ENCODE measurements around the gene SLC3A2.
"Not testable (repeated sequence)": the region's sequence is repeated elsewhere in the genome, so short reads cannot be mapped to it uniquely, and the experiment has no call there.

The SLC3A2 gene

DNA sequence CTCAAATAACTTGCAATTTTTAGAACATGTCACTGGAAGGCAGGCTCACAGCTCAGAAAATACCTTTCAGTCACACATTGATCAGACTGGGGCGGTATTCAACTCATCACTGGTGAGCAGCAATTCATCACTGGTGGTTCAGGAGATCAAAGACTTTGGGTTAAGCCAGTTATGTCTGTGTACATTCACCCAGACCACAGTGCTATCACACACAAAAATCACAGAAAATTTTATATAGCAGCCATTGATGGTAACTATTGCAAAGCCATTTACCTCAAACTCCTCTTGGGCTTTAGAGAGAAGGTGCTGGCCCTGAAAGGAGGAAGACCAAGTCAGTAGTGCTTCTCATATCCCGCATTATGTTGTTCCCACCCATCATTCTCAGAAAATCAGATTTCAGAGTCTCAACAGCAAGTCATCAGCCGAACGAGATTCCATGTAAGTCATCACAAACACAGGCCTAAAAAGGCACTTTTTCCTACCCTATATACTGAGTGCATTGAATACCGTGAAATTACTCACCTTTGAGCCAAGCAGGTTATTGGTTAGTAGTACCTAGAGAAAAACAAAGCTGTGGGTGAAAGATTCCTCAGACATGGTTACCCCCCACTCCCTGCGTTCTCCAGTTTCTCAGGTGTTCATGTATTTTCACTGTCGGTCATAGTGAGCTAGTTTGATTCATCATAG lies 27.3 kb upstream of the SLC3A2 start:
- no peak for DNase-seq

DNA sequence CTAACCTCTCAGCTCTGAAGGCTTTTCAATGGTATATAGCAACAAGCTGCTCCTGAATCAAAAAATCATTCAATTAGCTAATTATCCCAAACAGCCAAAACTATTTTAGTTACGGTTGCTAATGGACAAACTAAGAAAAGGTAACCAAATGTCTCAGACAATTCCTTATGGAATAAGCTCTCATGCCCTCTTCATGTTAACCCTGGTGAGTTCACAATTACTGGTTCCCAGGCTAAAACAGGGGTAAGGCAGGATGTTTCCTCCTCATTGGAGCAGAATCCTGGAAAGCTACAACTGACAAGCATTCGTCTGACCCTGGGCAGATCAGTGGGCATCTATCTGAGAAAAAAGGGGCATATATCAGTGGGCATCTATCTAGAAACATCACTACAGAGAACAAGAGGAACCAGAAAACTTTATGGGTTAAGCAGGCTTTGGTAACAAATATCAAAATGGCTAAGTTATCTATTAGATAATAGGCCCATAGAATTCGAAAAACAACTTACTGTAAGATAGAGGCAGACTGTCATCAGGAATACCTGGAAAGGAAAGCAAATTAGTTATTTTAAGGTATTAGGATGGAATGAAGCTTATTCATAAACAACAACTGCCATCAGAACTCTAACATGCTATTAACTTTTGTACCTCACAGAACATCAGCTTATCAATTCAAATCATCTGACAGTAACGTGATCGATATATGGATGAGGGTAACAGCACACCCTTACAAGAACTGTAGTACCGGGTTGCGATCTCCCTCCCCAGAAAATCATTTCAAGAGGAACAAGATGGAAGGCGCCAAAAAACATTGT lies 26.5 kb upstream of the SLC3A2 start:
- DNase-seq: no peak

DNA sequence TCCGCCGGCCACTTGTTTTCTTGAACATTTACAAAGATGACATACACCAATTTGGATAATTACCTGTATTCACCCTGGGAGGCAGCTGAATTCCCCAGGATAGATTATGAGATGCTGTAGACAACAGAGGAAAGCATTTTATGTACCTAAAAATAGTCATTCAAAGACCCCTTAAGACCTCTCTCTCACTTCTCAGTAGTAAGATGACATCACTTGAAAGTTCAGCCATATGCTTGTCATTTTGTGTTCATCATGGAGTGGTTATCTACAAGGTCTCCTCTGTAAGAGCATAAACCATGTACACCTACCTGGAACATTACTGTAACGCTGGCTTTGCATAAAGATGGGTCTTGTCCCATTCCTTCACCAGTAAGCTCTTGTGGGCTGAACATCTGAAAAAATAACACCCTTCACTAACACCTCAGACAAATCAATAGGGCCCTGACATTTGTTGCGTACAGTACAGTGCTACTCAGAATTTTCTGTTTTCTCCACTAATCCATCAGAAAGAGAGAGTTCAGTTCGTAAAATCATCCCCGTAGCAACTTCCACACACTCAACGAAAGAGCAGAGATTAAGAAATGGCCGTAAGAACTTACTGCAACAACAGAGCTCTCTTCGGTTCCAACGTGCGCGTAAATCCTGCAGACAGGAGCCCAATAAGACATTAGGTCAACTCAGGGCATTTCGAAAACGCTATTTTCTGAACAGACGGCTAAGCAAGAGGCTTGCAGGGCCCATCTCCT lies 25.7 kb upstream of the SLC3A2 start:
- DNase-seq: no peak

DNA sequence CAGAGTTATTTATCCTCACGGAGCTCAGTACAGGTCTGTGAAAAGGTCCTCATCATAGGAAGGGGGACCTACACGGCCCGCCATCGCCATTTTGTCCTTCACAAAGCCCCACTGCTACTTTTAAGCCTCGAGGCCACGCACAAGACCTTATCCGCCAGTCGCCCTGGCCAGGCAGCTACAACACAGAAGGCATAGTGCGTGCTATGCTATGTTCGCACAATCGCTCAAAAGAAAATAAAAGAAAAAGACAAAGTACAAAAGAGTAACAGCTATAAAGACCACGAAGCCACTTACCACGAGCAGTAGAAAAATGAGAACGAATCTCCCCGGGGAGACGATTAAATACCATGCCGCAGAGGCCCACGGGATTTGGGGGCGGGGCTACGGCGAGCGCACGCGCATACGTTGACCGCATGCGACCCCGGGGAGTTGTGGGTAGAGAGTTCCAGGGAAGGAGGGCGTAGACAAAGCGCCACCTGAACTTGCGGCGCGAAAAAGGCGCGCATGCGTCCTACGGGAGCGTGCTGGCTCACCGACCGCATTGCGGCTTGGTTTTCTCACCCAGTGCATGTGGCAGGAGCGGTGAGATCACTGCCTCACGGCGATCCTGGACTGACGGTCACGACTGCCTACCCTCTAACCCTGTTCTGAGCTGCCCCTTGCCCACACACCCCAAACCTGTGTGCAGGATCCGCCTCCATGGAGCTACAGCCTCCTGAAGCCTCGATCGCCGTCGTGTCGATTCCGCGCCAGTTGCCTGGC lies 24.9 kb upstream of the SLC3A2 start:
- DNase-seq: peak; percentile 73

DNA sequence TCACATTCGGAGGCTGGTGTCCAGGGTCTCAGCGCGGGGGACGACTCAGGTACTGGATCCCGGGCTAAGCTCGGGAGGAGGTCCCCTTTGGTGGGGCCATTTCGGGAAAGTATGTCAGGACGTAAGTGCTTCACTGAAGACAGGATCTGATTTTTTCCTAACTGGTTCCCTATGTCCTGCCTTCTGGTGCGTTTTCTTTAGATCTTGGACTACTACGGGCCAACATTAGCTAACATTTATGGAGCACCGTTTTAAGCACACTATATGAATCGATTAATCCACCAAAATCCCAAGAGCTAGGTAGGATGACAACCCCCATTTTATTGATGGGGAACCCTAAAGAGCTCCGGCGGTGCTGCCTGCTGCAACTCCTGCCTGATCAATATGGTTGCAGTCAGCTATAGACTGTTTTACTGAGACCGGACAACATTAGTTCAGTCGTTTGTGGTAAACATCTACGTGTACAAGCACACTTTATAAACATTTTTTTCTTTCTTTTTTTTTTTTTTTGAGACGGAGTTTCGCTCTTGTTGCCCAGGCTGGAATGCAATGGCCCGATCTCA lies 24.3 kb upstream of the SLC3A2 start:
- no peak for DNase-seq

DNA sequence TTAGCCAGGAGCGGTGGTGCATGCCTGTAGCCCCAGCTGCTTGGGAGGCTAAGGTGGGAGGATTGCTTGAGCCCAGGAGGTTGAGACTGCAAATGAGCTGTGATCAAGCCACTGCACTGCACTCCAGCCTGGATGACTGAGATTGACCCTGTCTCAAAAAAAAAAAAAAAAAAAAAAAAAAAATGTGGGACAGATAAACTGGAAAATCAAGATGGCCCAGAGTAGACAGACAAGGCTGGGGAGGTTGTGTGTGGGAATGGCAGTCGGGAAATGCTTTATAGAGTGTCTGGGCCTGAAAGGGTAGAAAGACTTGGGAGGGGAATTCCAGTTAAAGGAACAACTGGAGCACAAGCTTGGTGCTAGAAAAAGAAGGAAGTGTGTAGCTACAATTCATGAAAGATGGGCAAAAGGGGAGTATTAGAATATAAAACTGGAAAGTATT lies 23.1 kb upstream of the SLC3A2 start:
- DNase-seq: no peak

DNA sequence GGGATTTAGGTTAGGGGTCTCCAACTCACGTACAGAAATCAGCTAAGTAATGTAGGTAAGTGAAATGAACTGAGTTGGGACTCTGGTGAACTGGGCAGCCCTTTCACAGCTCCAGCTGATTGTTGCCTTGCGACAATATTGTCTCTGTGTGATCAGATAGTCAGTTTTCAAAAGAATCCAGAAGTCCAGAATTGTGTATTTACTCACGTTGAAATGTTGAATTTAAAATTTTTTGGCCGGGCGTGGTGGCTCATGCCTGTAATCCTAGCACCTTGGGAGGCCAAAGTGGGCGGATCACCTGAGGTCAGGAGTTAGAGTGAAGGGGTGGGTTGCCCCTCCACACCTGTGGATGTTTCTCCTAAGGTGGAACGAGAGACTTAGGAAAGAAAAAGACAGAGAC lies 22.5 kb upstream of the SLC3A2 start:
- DNase-seq: no peak

DNA sequence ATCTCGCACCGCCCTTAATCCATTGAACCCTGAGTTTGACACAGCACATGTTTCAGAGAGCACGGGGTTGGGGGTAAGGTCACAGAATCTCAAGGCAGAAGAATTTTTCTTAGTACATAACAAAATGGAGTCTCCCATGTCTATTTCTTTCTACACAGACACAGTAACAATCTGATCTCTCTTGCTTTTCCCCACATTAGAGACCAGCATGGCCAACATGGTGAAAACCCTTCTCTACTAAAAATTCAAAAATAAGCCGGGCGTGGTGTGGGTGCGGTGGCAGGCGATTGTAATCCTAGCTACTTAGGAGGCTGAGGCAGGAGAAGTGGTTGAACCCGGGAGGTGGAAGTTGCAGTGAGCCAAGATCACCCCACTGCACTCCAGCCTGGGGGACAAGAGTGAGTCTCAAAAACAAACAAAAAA lies 21.4 kb upstream of the SLC3A2 start:
- DNase-seq: not testable (repeated sequence)

DNA sequence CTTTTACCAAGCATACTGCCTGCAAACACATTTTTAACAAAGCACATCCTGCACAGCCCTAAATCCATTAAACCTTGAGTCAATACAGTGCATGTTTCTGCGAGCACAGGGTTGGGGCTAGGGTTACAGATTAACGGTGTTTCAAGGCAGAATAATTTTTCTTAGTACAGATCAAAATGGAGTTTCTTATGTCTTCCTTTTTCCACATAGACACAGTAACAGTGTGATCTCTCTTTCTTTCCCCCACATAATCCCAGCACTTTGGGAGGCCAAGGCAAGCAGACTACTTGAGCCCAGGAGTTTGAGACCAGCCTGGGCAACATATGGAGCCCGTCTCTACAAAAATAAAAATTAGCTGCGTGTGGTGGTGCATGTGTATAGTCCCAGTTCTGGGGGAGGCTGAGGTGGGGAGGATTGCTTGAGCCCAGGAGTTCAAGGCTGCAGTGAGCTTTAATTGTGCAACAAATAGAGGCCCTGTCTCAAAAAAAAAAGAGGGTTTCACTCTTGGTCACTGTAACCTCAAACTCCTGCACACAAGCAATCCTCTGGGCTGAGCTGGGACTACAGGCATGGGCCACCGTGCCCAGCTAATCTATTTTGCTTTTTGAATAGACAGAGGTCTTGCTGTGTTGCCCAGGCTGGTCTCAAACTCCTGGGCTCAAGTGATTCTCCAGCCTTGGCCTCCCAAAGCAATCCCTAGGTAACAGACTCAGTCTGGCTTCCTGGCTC lies 19.7 kb upstream of the SLC3A2 start:
- no peak for DNase-seq

DNA sequence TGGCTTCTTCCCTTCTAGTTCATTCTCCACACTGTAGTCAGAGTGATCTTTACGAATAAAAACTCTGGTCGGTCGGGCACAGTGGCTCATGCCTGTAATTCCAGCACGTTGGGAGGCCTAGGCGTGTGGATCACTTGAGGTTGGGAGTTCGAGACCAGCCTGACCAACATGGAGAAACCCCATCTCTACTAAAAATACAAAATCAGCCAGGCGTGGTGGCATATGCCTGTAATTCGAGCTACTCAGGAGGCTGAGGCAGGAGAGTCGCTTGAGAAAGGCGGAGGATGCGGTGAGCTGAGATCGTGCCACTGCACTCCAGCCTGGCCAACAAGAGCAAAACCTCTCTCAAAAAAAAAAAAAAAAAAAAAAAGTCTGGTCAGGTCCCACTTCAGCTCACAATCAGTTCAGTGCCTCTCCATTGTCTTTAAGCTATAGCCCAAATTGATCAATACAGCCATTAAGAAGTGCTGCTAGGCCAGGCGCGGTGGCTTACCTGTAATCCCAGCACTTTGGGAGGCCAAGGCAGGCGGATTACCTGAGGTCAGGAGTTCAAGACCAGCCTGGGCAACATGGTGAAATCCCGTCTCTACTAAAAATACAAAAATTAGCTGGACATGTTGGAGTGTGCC lies 19.0 kb upstream of the SLC3A2 start:
- DNase-seq: not testable (repeated sequence)

DNA sequence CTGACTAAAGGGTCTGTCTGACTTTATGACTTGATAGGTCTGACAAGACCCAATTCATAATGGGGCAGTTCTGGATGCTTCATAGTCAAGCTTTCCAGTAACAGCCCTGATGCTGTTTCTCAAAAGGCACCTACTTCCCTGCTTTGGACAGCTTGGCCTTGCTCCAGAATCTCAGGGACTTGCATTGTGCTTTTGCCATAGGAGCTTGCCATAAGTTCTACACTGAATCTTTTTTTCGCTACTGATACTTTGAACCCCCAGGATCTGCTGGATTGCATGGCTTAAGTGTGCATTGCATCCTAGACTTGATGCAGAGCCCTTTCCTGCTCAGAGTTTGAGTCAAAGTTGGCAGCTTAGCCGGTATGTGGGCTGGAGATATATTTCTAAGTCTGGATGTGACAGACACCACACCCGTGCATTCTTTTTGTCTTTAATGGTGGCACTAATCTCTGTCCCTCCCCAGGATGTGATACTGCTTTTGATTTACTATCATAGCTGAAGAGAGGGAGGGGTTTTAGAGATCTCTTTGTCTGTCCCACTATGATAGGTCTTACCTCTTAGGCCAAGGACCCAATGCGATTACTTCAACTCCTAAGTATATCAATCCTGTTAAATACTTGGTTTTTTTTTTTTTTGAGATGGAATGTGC lies 16.9 kb upstream of the SLC3A2 start:
- DNase-seq: no peak

DNA sequence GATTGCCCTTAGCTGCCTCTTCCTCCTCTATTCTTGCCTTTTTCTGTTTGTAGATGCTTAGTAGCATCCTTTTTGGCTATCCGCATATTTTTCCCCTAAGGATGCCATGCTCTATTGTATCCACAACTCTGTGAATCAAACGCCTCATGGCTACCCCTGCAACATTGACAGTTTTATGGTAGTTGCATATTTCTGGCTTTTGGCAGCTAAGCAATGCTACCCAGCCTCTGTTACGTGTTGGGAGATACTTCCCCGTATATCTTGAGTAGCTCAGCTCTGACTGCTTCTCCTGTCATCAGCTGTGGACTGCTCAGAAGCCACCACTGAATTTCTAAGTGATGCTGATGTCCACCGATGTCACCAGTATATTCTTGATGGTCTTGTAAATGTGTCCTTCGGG lies 15.1 kb upstream of the SLC3A2 start:
- no peak for DNase-seq

DNA sequence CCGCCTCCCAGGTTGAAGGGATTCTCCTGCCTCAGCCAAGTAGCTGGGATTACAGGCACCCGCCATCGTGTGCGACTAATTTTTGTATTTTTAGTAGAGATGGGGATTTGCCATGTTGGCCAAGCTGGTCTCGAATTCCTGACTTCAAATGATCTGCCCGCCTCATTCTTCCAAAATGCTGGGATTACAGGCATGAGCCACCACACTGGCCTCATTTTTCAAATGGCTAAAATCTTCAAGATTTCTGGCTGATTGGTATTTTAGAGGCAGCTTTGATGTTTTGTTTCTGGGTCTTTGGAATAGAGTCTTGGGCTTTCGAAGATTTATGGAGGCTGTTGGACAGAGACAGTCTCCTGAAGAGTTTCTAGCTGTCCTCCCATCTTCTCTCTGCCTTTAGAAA lies 5.8 kb upstream of the SLC3A2 start:
- DNase-seq: no peak

DNA sequence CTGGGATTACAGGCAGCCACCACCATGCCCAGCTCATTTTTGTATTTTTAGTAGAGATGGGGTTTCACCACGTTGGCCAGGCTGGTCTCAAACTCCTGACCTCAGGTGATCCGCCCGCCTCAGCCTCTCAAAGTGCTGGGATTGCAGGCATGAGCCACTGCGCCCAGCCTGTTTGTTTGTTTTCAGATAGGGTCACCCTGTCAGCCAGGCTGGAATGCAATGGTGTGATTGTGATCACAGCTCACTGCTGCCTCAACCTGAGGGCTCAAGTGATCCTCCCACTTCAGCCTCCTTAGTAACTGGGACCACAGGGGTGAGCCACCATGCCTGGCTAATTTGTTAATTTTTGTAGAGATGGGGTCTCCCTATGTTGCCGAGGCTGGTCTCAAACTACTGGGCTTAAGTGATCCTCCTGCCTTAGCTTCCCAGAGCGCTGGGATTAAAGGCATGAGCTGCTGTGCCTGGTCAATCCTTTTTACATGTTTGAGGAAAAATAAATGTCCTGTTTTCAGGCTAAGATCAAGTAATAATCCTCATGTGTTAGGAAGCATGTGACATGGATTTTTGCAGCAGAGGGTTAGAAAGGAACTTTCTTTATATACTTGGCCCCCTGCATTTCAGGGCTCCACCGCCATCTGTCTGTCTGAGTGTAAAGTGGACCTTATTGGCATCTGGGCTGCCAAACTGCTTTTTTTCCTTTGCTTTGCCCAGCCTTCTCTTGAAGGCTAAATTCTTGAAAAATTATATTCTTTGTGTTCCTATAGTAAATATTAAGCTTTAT lies 4.8 kb upstream of the SLC3A2 start:
- DNase-seq: no peak

DNA sequence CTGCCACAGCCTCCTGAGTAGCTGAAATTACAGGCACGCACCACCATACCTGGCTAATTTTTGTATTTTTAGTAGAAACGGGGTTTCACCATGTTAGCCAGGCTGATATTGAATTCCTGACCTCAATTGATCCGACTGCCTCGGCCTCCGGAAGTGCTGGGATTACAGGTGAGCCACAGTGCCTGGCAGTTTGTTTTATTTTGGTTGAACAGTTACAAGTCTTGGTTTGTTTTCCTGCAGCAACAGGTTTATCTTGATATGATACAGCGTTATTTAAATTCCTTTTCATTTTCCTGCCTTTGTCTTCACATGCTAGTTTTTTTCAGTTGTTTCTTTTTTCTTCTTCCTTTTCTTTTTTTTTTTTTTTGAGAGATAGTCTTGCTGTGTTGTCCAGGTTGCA lies 4.0 kb upstream of the SLC3A2 start:
- DNase-seq: no peak

DNA sequence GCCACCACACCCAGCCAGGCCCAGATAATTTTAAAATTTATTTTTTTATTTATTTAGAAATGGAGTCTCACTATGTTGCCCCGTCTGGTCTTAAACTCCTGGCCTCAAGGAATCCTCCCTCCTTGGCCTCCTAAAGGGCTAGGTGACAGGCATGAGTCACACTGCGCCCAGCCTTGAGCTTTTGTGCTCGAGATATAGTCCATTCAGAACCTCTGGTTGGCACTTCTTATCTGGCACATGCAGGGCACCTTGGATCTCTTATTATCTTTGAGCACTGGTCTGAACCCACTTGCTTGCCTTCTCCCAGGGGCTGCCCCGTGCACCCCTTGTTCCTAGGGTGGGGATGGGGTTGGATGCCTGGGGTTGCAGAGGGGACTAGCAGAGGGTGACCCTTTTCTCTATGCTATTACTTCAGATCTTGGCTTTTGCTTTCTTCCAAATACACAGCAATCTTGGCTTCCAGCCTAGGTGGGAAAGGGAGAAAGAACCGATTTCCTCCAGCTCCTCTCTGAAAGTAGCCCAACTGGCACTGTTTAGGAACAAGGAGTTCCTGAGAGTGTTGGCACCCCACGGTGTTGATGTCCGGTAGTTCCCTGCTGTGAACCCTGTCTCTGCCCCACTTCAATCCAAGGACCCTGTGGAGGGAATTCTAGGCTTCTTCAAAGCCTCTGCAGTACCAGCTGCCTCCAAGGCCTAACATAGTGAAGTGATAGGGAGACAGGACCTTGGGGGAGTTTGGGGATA lies 1.3 kb upstream of the SLC3A2 start:
- DNase-seq: no peak

DNA sequence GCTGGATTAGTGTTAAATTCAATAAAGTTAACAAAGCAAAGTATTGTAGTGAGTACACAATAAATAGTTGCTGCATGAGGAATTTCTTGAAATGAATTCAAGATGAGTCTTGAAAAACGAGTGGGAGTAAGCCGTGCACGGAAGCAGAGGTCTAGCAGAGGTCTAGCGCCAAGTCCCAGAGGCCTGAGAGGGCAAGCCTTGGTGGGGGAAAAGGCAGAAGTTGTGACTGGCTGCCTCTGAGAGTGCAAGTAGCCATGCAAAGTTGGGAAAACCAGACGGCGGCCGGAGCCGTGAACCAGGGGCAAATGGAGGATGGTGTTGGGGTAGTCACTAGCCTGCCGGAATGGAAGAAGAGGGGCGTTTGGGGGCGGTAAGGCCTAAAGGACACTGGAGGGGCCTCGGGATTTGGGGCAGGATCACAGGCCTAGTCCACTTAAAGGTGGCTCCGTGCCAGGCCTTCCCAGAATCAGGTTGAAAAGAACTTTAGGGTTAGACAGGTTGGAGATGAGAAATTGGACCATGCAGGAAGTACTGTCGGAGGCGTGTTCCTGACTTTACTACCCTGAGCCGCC lies 379 bp upstream of the SLC3A2 start:
- no peak for DNase-seq

DNA sequence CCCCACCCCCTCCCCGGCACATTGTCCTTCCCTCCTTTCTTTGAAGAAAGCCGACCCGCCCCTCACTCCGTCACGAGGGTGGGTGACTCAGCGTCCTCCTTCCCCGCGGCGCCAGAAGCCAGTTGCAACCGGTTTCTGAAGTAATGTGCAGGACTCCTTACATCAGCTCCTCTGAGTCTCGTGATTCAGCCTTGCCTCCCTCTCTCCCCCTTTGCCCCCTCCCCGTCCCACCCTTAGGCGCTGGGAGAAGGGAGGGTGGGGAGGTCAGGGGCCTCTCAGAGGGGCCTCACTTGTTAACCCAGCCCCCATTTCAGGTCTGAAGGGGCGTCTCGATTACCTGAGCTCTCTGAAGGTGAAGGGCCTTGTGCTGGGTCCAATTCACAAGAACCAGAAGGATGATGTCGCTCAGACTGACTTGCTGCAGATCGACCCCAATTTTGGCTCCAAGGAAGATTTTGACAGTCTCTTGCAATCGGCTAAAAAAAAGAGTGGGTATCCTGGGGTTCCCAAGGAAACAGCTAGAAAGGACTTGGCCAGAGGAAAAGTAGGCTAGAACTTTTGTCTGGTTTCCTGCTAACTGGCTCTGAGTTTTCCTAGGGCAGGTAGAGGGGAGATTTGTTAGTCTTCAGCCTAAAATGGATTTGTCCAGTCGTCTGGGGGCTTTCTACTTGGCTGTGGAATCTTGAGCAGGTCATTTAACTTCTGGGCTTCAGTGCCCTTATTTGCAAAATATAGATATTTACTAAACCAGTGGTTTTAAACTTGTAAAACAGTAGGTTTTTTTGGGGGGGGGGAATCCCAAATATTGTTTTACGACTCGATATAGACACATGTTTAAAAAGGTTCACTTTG lies 1.1 kb downstream of the SLC3A2 start:
- peak; percentile 84 for DNase-seq
